NCI-H1694 treated with DMSO at 0.1 percent for 48 hours (cell line): ENCODE results near the gene KRTAP9-3.
"Not testable (repeated sequence)": the region's sequence is repeated elsewhere in the genome, so short reads cannot be mapped to it uniquely, and the experiment has no call there.

ENCODE experiments used
- DNase-seq: peaks from one replicate; lab custom pipeline; 2025; lab: John Stamatoyannopoulos, UW

KRTAP9-3 gene

DNA sequence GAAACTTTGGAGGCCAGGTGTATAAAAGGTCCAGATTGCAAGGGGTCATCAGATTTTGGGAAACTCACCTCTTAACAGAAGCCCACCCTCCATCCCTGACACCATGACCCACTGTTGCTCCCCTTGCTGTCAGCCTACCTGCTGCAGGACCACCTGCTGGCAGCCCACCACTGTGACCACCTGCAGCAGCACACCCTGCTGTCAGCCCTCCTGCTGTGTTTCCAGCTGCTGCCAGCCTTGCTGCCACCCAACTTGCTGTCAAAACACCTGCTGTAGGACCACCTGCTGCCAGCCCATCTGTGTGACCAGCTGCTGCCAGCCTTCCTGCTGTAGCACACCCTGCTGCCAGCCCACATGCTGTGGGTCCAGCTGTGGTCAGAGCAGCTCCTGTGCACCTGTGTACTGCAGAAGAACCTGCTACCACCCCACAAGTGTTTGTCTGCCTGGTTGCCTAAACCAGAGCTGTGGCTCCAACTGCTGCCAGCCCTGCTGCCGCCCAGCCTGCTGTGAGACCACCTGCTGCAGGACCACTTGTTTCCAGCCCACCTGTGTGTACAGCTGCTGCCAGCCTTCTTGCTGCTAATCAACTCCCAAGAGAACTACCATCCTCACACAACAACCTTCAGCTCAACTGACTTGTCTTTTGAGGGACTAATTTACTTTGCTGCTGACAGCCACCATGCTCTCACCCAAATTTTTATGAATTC, at the start of gene KRTAP9-3:
KRTAP9-3 (plus strand) TSS at position 51 of the 707 bp plus-strand sequence; CDS start at position 104, 53 bp downstream.
- DNase-seq = not testable (repeated sequence)

DNA sequence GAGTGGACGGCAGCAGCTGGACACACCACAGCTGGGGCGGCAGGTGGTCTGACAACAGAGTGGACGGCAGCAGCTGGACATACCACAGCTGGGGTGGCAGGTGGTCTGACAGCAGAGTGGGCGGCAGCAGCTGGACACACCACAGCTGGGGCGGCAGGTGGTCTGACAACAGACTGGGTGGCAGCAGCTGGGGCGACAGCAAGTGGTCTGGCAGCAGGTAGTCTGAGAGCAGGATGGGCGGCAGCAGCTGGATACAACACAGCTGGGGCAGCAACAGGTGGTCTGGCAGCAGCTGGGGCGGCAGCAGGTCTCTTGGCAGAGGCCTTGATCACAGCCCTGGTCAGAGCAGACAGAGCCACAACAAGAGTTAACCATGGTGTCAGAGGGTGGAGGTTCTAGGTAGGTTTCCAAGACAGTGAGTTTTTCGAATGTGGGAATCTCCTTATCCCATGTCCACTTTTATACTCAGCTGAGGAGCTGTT, 47.7 kb upstream of the KRTAP9-3 start, which contains the start of gene KRTAP4-1:
KRTAP4-1 (minus strand) TSS at position 432 of the 482 bp plus-strand sequence; CDS start at position 375, 57 bp downstream.
- DNase-seq = no peak

DNA sequence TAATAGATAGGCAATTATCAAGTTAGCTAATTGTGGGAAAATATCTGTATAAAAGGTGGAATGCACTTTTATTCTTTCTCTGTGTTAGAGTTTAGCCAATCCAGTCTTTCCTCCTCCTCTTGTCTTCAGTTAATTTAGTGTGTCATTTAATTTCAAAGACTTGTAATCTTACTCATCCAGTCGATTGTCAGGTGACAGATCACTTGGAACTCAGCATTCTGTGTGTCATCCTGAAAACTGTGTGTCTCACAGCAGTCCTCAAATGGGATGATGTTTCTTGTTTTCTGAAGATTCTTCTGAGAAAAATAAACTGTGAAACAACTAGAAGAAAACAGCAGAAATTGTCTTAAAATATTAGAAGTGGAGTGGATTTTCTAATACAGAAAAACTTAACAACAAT, 47.2 kb upstream of the KRTAP9-3 start:
- no peak for DNase-seq

- no peak for DNase-seq
Measured at GRCh38 chr17:41186872-41187271, 45.4 kb upstream of the KRTAP9-3 start.

DNA sequence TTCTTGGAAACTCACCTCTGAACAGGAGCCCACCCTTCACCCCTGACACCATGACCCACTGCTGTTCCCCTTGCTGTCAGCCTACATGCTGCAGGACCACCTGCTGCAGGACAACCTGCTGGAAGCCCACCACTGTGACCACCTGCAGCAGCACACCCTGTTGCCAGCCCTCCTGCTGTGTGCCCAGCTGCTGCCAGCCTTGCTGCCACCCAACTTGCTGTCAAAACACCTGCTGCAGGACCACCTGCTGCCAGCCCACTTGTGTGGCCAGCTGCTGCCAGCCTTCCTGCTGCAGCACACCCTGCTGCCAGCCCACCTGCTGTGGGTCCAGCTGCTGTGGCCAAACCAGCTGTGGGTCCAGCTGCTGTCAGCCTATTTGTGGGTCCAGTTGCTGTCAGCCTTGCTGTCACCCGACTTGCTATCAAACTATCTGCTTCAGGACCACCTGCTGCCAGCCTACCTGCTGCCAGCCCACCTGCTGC, 42.4 kb upstream of the KRTAP9-3 start, which contains the start of gene KRTAP9-1:
KRTAP9-1 (plus strand) TSS at position 51 of the 482 bp plus-strand sequence; CDS start at position 51, 0 bp downstream.
- not testable (repeated sequence) for DNase-seq

GRCh38 chr17:41190328-41190727, 41.9 kb upstream of the KRTAP9-3 start:
- no peak for DNase-seq

DNA sequence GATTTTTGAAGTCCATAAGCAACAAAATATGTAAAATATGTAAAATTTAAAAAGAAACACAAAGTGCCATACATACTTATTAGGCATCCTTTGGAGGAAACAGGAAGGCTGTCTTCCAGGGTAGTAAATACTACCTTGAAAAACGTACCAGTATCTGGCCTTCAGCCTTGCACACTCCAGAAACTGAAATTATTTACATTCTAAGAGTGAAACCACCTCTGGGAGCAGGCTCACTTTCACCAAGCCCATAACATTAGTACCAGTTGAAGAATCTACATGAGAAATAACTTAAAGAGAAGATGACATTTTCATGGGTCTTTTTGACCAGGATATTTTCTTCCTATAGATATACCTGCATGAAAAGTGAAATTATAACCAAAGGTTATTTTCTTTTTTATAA, 36.2 kb upstream of the KRTAP9-3 start:
- no peak for DNase-seq

DNA sequence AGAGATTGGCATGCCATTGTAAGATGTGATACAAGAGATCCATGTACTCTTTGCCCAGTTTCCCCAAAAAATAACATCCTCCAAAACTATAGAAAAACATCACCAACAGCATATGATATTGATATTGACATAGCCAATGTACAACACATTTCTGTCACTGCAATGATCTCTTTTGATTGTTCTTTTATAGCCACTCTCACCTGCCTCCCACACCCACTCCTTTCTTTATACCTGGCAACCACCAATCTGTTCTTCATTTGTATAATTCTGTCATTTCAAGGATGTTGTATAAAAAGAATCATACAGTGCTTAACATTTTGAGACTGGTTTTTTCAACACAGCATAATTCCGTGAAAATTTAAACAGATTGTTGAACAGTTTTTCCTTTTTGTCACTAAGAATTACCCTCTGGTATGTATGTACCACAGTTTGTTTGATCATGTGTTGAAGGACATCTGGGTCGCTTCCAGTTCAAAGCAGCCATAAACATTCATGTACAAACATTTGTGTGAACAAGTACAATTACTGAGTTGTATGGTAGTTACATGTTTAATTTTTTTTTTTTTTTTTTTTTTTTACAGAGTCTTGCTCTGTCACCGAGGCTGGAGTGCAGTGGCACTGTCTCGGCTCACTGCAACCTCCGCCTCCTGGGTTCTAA, 32.7 kb upstream of the KRTAP9-3 start:
- DNase-seq = no peak

- DNase-seq = no peak
Measured at GRCh38 chr17:41211845-41212466, 20.3 kb upstream of the KRTAP9-3 start.

GRCh38 chr17:41212524-41213169, 19.6 kb upstream of the KRTAP9-3 start:
- no peak for DNase-seq

- no peak for DNase-seq
Measured at GRCh38 chr17:41215681-41216080, 16.6 kb upstream of the KRTAP9-3 start.

- no peak for DNase-seq
Measured at GRCh38 chr17:41223821-41224220, 8.4 kb upstream of the KRTAP9-3 start.

DNA sequence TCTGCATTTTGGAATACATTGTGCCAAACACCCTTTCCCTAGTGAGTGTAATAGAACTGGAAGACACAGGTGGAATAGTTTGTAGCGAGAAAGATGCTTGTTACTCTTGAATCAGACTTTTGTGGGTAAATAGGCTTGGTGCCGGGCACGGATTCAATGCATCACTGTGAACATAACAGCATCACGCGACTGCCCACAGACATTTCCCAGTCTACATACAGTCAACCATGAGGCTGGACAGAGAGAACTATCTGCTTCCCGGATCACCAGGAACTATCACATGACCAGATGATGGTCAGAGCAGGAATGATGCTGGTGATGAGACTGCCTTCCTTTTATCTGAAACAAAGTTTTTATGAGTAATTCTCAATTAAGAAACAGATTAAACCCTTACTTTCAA, 6.2 kb upstream of the KRTAP9-3 start:
- DNase-seq = no peak

DNA sequence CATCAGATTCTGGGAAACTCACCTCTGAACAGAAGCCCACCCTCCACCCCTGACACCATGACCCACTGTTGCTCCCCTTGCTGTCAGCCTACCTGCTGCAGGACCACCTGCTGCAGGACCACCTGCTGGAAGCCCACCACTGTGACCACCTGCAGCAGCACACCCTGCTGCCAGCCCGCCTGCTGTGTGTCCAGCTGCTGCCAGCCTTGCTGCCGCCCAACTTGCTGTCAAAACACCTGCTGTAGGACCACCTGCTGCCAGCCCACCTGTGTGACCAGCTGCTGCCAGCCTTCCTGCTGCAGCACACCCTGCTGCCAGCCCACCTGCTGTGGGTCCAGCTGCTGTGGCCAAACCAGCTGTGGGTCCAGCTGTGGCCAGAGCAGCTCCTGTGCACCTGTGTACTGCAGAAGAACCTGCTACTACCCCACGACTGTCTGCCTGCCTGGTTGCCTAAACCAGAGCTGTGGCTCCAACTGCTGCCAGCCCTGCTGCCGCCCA, 5.6 kb upstream of the KRTAP9-3 start, which contains the start of gene KRTAP9-2:
KRTAP9-2 (plus strand) TSS at position 51 of the 498 bp plus-strand sequence; CDS start at position 58, 7 bp downstream.
- not testable (repeated sequence) for DNase-seq

- DNase-seq = no peak
Measured at GRCh38 chr17:41230094-41230493, 2.2 kb upstream of the KRTAP9-3 start.

GRCh38 chr17:41231731-41232130, 518 bp upstream of the KRTAP9-3 start:
- DNase-seq = no peak

GRCh38 chr17:41237116-41237515, 4.9 kb downstream of the KRTAP9-3 start:
- DNase-seq = not testable (repeated sequence)

DNA sequence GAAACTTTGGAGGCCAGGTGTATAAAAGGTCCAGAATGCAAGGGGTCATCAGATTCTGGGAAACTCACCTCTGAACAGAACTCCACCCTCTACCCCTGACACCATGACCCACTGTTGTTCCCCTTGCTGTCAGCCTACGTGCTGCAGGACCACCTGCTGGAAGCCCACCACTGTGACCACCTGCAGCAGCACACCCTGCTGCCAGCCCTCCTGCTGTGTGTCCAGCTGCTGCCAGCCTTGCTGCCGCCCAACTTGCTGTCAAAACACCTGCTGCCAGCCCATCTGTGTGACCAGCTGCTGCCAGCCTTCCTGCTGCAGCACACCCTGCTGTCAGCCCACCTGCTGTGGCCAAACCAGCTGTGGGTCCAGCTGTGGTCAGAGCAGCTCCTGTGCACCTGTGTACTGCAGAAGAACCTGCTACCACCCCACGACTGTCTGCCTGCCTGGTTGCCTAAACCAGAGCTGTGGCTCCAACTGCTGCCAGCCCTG, 5.7 kb downstream of the KRTAP9-3 start, which contains the start of gene KRTAP9-8:
KRTAP9-8 (plus strand) TSS at position 51 of the 489 bp plus-strand sequence; CDS start at position 104, 53 bp downstream.
- not testable (repeated sequence) for DNase-seq

- not testable (repeated sequence) for DNase-seq
Measured at GRCh38 chr17:41246995-41247787, 14.9 kb downstream of the KRTAP9-3 start.

GRCh38 chr17:41249637-41250240, 17.5 kb downstream of the KRTAP9-3 start, which contains the start of gene KRTAP9-4:
TSS of gene KRTAP9-4 (plus strand) at chr17:41249687. CDS start at chr17:41249721, 34 bp downstream.
- not testable (repeated sequence) for DNase-seq
